PFSK-1 (cell line): ENCODE measurements around the gene MEPCE.

Experiments
- SIN3A ChIP-seq: IDR thresholded peaks from 2 replicates; pipeline ENCODE4 v1.6.1; 2012; ENCODE audit warnings: mild to moderate bottlenecking, low read length, moderate library complexity, borderline replicate concordance; ENCODE audit not compliant: insufficient read depth
- TAF1 ChIP-seq: IDR thresholded peaks from 2 replicates; pipeline ENCODE4 v1.6.1; 2012; ENCODE audit warnings: low read length, control low read depth, borderline replicate concordance; ENCODE audit not compliant: insufficient read depth

- TF ChIP-seq TAF1 (no peak), SIN3A (no peak)
Measured at GRCh38 chr7:100476903-100477870, 47.6 kb downstream of the MEPCE start.
